Activated T-helper 1 cell treated with anti-CD3 and anti-CD28 coated beads, Interleukin-12 subunit alpha, Interleukin-12 subunit beta, Interleukin-2, Interleukin-4 antibody, amounts not matched to agents 30 ng/mL and 10 ng/mL and 1 ng/mL, durations not matched to agents 14 hours and 24 hours and 36 hours (primary cell): ENCODE results near the gene NPIPA8. TPM values are rescaled to one million over a fixed set of nuclear protein-coding genes. Genes with fewer than 3 reads are reported as not detected.

ENCODE experiments used
- total RNA-seq: library from RNA; stranded (reverse); gene quantifications from 2 replicates; pipeline ENCODE4 v1.2.3, GENCODE V29; 2022

The NPIPA8 gene
- total RNA-seq, 1 donor from 2014 or later = 0.44 TPM

Other genes starting within 250 kb of the NPIPA8 start
- 111 and 121 TPM in 2 replicates for gene NOMO2, start 225.4 kb upstream of the NPIPA8 start, total RNA-seq